Fibroblast of villous mesenchyme (primary cell): ENCODE data around the gene LRIG3. TPM values are rescaled to one million over a fixed set of nuclear protein-coding genes. Genes with fewer than 3 reads are reported as not detected.
"Not testable (repeated sequence)": the region's sequence is repeated elsewhere in the genome, so short reads cannot be mapped to it uniquely, and the experiment has no call there.

Experiments
- DNase-seq: peaks from one replicate; pipeline ENCODE4 v3.0.0-alpha.2; 2010; ENCODE audit warnings: low read depth
- H3K4me3 ChIP-seq: 2 replicates; pipeline ENCODE4 v1.5.1; 2011; ENCODE audit warnings: low read depth, mild to moderate bottlenecking, low read length
- total RNA-seq: library from RNA; depleted of rRNA; stranded (reverse); fragments of >200 nt; gene quantifications from 2 replicates; pipeline ENCODE4 v1.2.3, GENCODE V29; 2012
- TF ChIP-seq, protein P1 (sequence below): IDR thresholded peaks from 2 replicates; pipeline ENCODE4 v1.5.1; 2012; ENCODE audit warnings: low read depth, mild to moderate bottlenecking, low read length; ENCODE audit not compliant: insufficient read depth

LRIG3 gene
- total RNA-seq, 1 donor: 97.2 TPM

DNA sequence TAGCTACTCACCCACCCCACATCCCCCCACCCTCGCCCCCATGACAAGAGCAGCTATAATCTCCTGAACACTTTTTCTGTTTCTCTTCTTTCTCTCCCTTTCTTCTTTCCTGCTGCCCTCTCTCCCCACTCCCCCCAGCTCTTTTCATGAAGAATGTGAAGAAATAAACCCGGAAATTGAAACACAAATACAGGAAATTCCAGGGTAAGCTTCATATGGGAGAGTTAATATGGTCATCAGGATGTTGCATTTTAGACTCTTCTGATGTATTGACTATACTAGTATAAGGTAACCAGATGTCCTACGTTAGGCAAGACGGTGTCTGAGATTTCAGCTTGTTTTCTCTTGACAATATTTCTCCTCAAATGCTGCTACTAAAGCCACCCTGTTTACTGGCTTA, 41.6 kb upstream of the LRIG3 start:
- no peak overlapping the region for H3K4me3 ChIP-seq
- DNase-seq: peak; percentile 4
- TF ChIP-seq, protein P1, sequence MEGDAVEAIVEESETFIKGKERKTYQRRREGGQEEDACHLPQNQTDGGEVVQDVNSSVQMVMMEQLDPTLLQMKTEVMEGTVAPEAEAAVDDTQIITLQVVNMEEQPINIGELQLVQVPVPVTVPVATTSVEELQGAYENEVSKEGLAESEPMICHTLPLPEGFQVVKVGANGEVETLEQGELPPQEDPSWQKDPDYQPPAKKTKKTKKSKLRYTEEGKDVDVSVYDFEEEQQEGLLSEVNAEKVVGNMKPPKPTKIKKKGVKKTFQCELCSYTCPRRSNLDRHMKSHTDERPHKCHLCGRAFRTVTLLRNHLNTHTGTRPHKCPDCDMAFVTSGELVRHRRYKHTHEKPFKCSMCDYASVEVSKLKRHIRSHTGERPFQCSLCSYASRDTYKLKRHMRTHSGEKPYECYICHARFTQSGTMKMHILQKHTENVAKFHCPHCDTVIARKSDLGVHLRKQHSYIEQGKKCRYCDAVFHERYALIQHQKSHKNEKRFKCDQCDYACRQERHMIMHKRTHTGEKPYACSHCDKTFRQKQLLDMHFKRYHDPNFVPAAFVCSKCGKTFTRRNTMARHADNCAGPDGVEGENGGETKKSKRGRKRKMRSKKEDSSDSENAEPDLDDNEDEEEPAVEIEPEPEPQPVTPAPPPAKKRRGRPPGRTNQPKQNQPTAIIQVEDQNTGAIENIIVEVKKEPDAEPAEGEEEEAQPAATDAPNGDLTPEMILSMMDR: no peak

DNA sequence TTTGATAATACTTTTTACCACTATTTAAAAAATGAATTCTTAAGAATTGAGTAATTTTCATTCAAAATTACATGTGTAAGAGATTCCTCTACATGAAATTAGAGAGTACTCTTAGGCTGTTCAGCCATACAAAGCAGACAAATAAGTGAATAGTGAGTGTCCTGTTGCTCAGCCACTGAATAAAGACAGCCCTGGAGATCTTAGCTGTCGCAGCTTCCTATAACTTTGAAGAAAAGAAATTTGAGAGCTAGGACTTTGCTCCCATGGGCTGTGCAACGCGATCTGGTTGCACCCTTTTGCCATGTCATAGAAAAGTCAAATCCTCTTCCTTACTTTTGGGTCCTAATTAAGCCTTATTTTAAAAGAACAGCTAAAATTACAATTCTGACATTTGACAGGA, 40.9 kb upstream of the LRIG3 start:
- no peak for DNase-seq
- H3K4me3 ChIP-seq: no peak overlapping the region
- TF ChIP-seq, protein P1: no peak

DNA sequence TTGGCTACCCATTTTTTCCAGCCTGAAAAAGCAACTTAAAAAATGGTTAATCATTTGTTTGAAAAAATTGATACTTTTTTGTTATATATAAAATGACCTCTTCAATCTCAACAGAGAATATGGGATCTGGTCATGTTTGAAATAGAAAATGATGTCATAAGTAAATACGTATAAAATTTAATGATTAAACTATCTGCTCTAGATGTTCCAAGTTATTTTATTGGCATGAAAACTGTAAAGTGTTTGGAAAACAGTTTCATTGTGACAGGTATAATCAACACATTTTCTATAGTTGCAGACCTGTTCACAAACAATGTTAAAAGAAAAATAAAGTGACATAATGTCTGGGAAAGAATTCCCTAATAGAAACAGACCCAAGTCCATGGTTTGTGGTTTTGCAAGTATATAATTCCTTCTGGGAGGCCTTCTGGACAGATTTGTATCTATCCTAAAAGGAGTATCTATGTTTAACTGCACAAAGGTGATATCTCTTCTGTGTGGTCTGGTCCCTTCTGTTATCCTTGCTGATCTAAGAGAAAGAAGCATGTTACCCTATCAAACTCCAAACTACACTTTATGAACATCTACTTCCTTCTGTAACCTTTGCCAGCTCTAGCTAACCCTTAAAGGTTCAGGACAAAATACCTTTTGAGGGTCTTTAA, 39.5 kb upstream of the LRIG3 start:
- no peak for DNase-seq
- TF ChIP-seq, protein P1: no peak
- H3K4me3 ChIP-seq: no peak overlapping the region

- H3K4me3 ChIP-seq: no peak overlapping the region
- TF ChIP-seq, protein P1: no peak
- no peak for DNase-seq
Measured at GRCh38 chr12:58957298-58957697, 37.0 kb upstream of the LRIG3 start.

GRCh38 chr12:58955849-58956248, 35.5 kb upstream of the LRIG3 start:
- TF ChIP-seq, protein P1: no peak
- no peak overlapping the region for H3K4me3 ChIP-seq
- no peak for DNase-seq

- no peak for DNase-seq
- H3K4me3 ChIP-seq: no peak overlapping the region
- TF ChIP-seq, protein P1: no peak
Measured at GRCh38 chr12:58954002-58954401, 33.7 kb upstream of the LRIG3 start.

DNA sequence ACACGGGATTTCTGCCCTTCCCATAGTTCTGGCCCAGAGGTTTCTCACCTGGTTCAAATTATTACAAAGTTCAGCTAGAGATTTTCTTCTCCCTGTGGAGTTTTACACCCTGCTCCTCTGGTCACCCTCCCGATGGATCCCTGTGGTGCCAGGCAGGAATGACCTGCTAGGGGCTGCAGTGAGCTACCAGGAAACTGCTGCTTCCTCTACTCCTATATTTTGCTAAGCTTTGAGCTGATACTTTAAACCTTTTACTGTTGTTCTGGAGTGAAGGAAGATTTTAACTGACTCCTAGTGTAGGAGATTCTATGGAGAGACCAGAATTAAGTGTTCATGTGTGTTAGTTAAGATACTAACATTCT, 30.4 kb upstream of the LRIG3 start:
- TF ChIP-seq, protein P1: no peak
- H3K4me3 ChIP-seq: no peak overlapping the region
- no peak for DNase-seq

DNA sequence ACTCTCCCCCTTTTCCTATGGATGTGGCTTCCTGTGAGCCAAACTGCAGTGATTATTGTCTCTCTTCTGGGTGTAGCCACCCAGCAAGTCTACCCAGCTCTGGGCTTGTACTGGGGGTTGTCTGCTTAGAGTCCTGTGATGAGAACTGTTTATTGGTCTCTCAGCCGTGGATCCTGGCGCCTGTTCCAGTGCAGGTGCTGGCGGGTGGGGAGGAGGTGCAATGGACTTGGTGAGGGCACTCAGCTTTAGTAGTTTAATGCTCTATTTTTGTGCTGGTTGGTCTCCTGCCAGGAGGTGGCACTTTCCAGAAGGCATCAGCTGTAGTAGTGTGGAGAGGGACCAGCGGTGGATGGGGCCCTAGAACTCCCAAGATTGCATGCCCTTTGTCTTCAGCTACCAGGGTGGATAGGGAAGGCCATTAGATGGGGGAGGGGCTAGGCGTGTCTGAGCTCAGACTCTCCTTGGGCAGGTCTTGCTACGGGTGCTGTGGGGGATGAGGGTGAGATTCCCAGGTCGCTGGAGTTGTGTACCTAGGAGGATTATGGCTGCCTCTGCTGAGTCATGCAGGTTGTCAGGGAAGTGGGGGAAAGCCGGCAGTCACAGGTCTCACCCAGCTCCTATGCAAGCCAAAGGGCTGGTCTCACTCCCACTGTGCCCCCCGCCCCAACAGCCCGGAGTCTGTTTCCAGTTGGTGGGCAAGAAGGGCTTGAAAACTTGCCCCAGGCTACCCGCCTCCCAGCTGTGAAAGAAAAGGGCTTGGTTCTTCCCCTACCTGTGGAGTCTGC, 29.8 kb upstream of the LRIG3 start:
- not testable (repeated sequence) for H3K4me3 ChIP-seq, DNase-seq
